Mononuclear cell (primary cell): Measurements from ENCODE around the gene NABP2. TPM values are rescaled to one million over a fixed set of nuclear protein-coding genes. Genes with fewer than 3 reads are reported as not detected.
"Not testable (repeated sequence)": the region's sequence is repeated elsewhere in the genome, so short reads cannot be mapped to it uniquely, and the experiment has no call there.

Experiments used
- H3K27me3 ChIP-seq: 2 replicates; pipeline ENCODE4 v1.6.0; 2011; ENCODE audit warnings: low read length, control low read depth; ENCODE audit not compliant: insufficient read depth
- H3K4me1 ChIP-seq: 2 replicates; pipeline ENCODE4 v1.5.1; 2011; ENCODE audit warnings: mild to moderate bottlenecking, low read length, control low read depth; ENCODE audit not compliant: insufficient read depth
- H3K4me3 ChIP-seq: 2 replicates; pipeline ENCODE4 v1.5.1; 2011; ENCODE audit warnings: mild to moderate bottlenecking, low read length, moderate library complexity
- H3K9me3 ChIP-seq: 2 replicates; pipeline ENCODE4 v1.5.1; 2011; ENCODE audit warnings: low read depth, mild to moderate bottlenecking, control low read depth, low read length
- total RNA-seq: library from RNA; depleted of rRNA; stranded (reverse); fragments of >200 nt; gene quantifications from one replicate; pipeline ENCODE4 v1.2.3, GENCODE V29; 2012

The NABP2 gene
- total RNA-seq, 1 donor: 8.9 TPM

GRCh38 chr12:56267443-56268071 lies 43.4 kb downstream of the NABP2 start:
- peak overlapping the region; percentile 80 for H3K4me3 ChIP-seq
- no peaks in the 10 kb centered on the region for H3K27me3 ChIP-seq
- H3K9me3 ChIP-seq: no peaks in the 10 kb centered on the region
- peaks cover 15% of the 10 kb centered on the region for H3K4me1 ChIP-seq

GRCh38 chr12:56271031-56271430 lies 46.9 kb downstream of the NABP2 start:
- H3K4me3 ChIP-seq: no peak overlapping the region

GRCh38 chr12:56272468-56272867 lies 48.3 kb downstream of the NABP2 start:
- H3K4me1 ChIP-seq: not testable (repeated sequence)

More at GRCh38 chr12:56271031-56271430, 46.9 kb downstream of the NABP2 start:
- Histone ChIP-seq H3K4me1 (peaks cover 12% of the 10 kb centered on the region), H3K9me3 (no peaks in the 10 kb centered on the region), H3K27me3 (no peaks in the 10 kb centered on the region)

GRCh38 chr12:56274299-56274698 lies 50.2 kb downstream of the NABP2 start:
- Histone ChIP-seq H3K4me3 (no peak overlapping the region), H3K9me3 (no peaks in the 10 kb centered on the region), H3K27me3 (no peaks in the 10 kb centered on the region), H3K4me1 (no peaks in the 10 kb centered on the region)

More at GRCh38 chr12:56272468-56272867, 48.3 kb downstream of the NABP2 start:
- H3K4me3 ChIP-seq, H3K9me3 ChIP-seq, H3K27me3 ChIP-seq: not testable (repeated sequence)

- Histone ChIP-seq H3K9me3 (no peaks in the 10 kb centered on the region), H3K4me3 (no peak overlapping the region), H3K27me3 (no peaks in the 10 kb centered on the region), H3K4me1 (no peaks in the 10 kb centered on the region)
Measured at GRCh38 chr12:56278905-56279304, 54.8 kb downstream of the NABP2 start.

Other genes with a start within 250 kb of the NABP2 start
- gene SUOX, start 227.1 kb upstream of the NABP2 start, total RNA-seq: 2.4 TPM
- gene IKZF4, start 203.3 kb upstream of the NABP2 start, total RNA-seq: 1.3 TPM
- 1,312 TPM for gene RPS26, start 182.4 kb upstream of the NABP2 start, total RNA-seq
- 1.4 TPM for gene ERBB3, start 144.2 kb upstream of the NABP2 start, total RNA-seq
- 103 TPM for gene PA2G4, start 119.8 kb upstream of the NABP2 start, total RNA-seq
- 5,493 TPM for gene RPL41, start 107.7 kb upstream of the NABP2 start, total RNA-seq
- 8.6 TPM for gene ZC3H10, start 106.1 kb upstream of the NABP2 start, total RNA-seq
- 62.1 TPM for gene ESYT1, start 96.1 kb upstream of the NABP2 start, total RNA-seq
- 2.1 TPM for gene MYL6B, start 71.8 kb upstream of the NABP2 start, total RNA-seq
- gene MYL6, start 66.0 kb upstream of the NABP2 start, total RNA-seq: 729 TPM
- 61.1 TPM for gene SMARCC2, start 34.9 kb upstream of the NABP2 start, total RNA-seq
- 34.3 TPM for gene RNF41, start 2.4 kb upstream of the NABP2 start, total RNA-seq
- not detected for gene SLC39A5, start 5.7 kb downstream of the NABP2 start, total RNA-seq
- gene ANKRD52, start 34.0 kb downstream of the NABP2 start, total RNA-seq: 8.4 TPM
- 14.8 TPM for gene COQ10A, start 42.6 kb downstream of the NABP2 start, total RNA-seq
- gene CS, start 76.0 kb downstream of the NABP2 start, total RNA-seq: 148 TPM
- gene CNPY2, start 91.6 kb downstream of the NABP2 start, total RNA-seq: 22.6 TPM
- gene PAN2, start 109.7 kb downstream of the NABP2 start, total RNA-seq: 39.8 TPM
- 23.5 TPM for gene IL23A, start 114.5 kb downstream of the NABP2 start, total RNA-seq
- 95.2 TPM for gene STAT2, start 135.8 kb downstream of the NABP2 start, total RNA-seq
- gene APOF, start 138.5 kb downstream of the NABP2 start, total RNA-seq: not detected
- gene TIMELESS, start 225.1 kb downstream of the NABP2 start, total RNA-seq: 1.3 TPM
- not detected for gene MIP, start 230.3 kb downstream of the NABP2 start, total RNA-seq
- gene SPRYD4, start 244.2 kb downstream of the NABP2 start, total RNA-seq: 2.9 TPM